Mammary epithelial cell (primary cell): ENCODE measurements around the gene ANO2.

Experiments
- CTCF ChIP-seq, 2 donors: IDR thresholded peaks in 1 of 2; conservative IDR thresholded peaks in 1 of 2; 2 replicates each; pipeline ENCODE4 v1.5.1; 2011 to 2012; ENCODE audit warnings: inconsistent platforms in 2 of 2, low read length in 2 of 2, mild to moderate bottlenecking in 2 of 2, control low read depth in 1 of 2, low read depth in 1 of 2; ENCODE audit not compliant: insufficient read depth in 1 of 2; ENCODE audit errors: extremely low read depth in 1 of 2
- EZH2 ChIP-seq: IDR thresholded peaks from 2 replicates; pipeline ENCODE4 v1.6.1; 2012; ENCODE audit warnings: low read length, inconsistent platforms, borderline replicate concordance

- TF ChIP-seq CTCF (conservative IDR thresholded peaks at IDR 0.05 in 1 of 2, IDR thresholded peaks at IDR 0.05 in 1 of 2; ENCODE audit: extremely low read depth in 1 of 2, insufficient read depth in 1 of 2, low read depth in 1 of 2, low read length in 2 of 2) (no peak), EZH2 (no peak)
Measured at GRCh38 chr12:5590316-5590715, 354.7 kb downstream of the ANO2 start.
